HepG2 (cell line): ENCODE results near the gene NT5C. TPM values are rescaled to one million over a fixed set of nuclear protein-coding genes. Genes with fewer than 3 reads are reported as not detected.
A peak's percentile ranks its signal among the peaks of the same experiment; 100 is the strongest.

ENCODE experiments used
- ARHGAP35 ChIP-seq: sonication (generic); formaldehyde crosslinking; IDR thresholded peaks from 2 replicates; pipeline ENCODE4 v1.9.0; 2022; ENCODE audit warnings: mild to moderate bottlenecking, inconsistent platforms, moderate library complexity, missing genetic modification reagents, borderline replicate concordance
- ELF3 ChIP-seq: IDR thresholded peaks from 2 replicates; pipeline ENCODE4 v1.6.1; 2016; ENCODE audit warnings: missing genetic modification reagents, missing compliant biosample characterization
- GATAD1 ChIP-seq: IDR thresholded peaks from 2 replicates; pipeline ENCODE4 v1.6.1; 2016; ENCODE audit warnings: missing genetic modification reagents, missing compliant biosample characterization
- GLI4 ChIP-seq: sonication (generic); formaldehyde crosslinking; IDR thresholded peaks from 2 replicates; pipeline ENCODE4 v1.5.1; 2020; ENCODE audit warnings: missing genetic modification reagents, mild to moderate bottlenecking, moderate library complexity, borderline replicate concordance
- KMT2B ChIP-seq: IDR thresholded peaks from 2 replicates; pipeline ENCODE4 v1.6.1; 2016; ENCODE audit warnings: missing genetic modification reagents, missing compliant biosample characterization
- NCOR1 ChIP-seq: fragments of 200-600 bp; sonication (generic); IDR thresholded peaks from 2 replicates; pipeline ENCODE4 v1.7.0; 2017; ENCODE audit warnings: antibody characterized with exemption, low read length, borderline replicate concordance
- NFKBIZ ChIP-seq: IDR thresholded peaks from 2 replicates; pipeline ENCODE4 v1.6.1; 2018; ENCODE audit warnings: missing genetic modification reagents, missing compliant biosample characterization
- NFYB ChIP-seq: sonication (generic); formaldehyde crosslinking; IDR thresholded peaks from 2 replicates; pipeline ENCODE4 v1.4.0; 2020; ENCODE audit warnings: missing genetic modification reagents
- POLR2AphosphoS5 ChIP-seq: IDR thresholded peaks from 2 replicates; pipeline ENCODE4 v1.6.1; 2012; ENCODE audit warnings: low read depth, low read length
- REL ChIP-seq: sonication (generic); formaldehyde crosslinking; conservative IDR thresholded peaks from 2 replicates; pipeline ENCODE4 v1.8.0; 2022; ENCODE audit warnings: mild to moderate bottlenecking, missing genetic modification reagents, moderate library complexity
- SRY ChIP-seq: sonication (generic); formaldehyde crosslinking; IDR thresholded peaks from 2 replicates; pipeline ENCODE4 v1.8.0; 2022; ENCODE audit warnings: mild to moderate bottlenecking, missing genetic modification reagents
- ZFP62 ChIP-seq: sonication (generic); formaldehyde crosslinking; IDR thresholded peaks from 2 replicates; pipeline ENCODE4 v1.4.0; 2020; ENCODE audit warnings: missing genetic modification reagents
- ZNF138 ChIP-seq: sonication (generic); formaldehyde crosslinking; IDR thresholded peaks from 2 replicates; pipeline ENCODE4 v1.5.0; 2020; ENCODE audit warnings: mild to moderate bottlenecking, low read depth, missing genetic modification reagents
- ZNF235 ChIP-seq: sonication (generic); formaldehyde crosslinking; IDR thresholded peaks from 2 replicates; pipeline ENCODE4 v1.8.1; 2023; ENCODE audit warnings: mild to moderate bottlenecking, missing genetic modification reagents, borderline replicate concordance
- ZNF724P ChIP-seq: sonication (generic); formaldehyde crosslinking; IDR thresholded peaks from 2 replicates; pipeline ENCODE4 v1.8.0; 2022; ENCODE audit warnings: missing genetic modification reagents, borderline replicate concordance
- ZSCAN31 ChIP-seq: sonication (generic); formaldehyde crosslinking; IDR thresholded peaks from 2 replicates; pipeline ENCODE4 v1.5.0; 2020; ENCODE audit warnings: low read depth, mild to moderate bottlenecking, missing genetic modification reagents
- polyA plus RNA-seq, 8 experiments: library from polyadenylated mRNA; depleted of rRNA in 3 of 8; stranded (reverse) in 7 of 8; unstranded in 1 of 8; fragments of >200 nt; fragmentation: Illumina TruSeq in 4 of 8; extraction: Trizol in 4 of 8; gene quantifications; 2 replicates each; pipeline versions ENCODE4 v1.2.1 to v1.2.3, GENCODE V29; 2011 to 2016; ENCODE audit warnings: low read depth in 4 of 8, missing spikeins in 1 of 8, mixed read lengths in 1 of 8; ENCODE audit not compliant: insufficient read depth in 1 of 8
- total RNA-seq, 5 experiments: library from RNA; depleted of rRNA; stranded (reverse); fragments of >200 nt; fragmentation: Illumina TruSeq; extraction: Trizol; gene quantifications; 2 replicates each; pipeline ENCODE4 v1.2.3, GENCODE V29; 2016; ENCODE audit warnings: low read depth in 1 of 5
- TF ChIP-seq, protein P1 (sequence below): sonication (generic); formaldehyde crosslinking; IDR thresholded peaks from 2 replicates; pipeline ENCODE4 v1.8.0; 2023; ENCODE audit warnings: mild to moderate bottlenecking, missing genetic modification reagents
- TF ChIP-seq, protein P2 (sequence below): IDR thresholded peaks from 2 replicates; pipeline ENCODE4 v1.4.0; 2020; ENCODE audit warnings: mild to moderate bottlenecking, missing genetic modification reagents
- TF ChIP-seq, protein P3 (sequence below): sonication (generic); formaldehyde crosslinking; IDR thresholded peaks from 2 replicates; pipeline ENCODE4 v1.4.0; 2020; ENCODE audit warnings: missing genetic modification reagents, mild to moderate bottlenecking, borderline replicate concordance
- TF ChIP-seq, protein P4 (sequence below): sonication (generic); formaldehyde crosslinking; IDR thresholded peaks from 2 replicates; pipeline ENCODE4 v1.4.0; 2020; ENCODE audit warnings: mild to moderate bottlenecking, missing genetic modification reagents

The NT5C gene
- total and polyA plus RNA-seq, 2 of the 13 experiments (the other 11 are each of a cell fraction or from before 2014, with no cell fraction given) = 42.8 to 48.6 TPM

DNA sequence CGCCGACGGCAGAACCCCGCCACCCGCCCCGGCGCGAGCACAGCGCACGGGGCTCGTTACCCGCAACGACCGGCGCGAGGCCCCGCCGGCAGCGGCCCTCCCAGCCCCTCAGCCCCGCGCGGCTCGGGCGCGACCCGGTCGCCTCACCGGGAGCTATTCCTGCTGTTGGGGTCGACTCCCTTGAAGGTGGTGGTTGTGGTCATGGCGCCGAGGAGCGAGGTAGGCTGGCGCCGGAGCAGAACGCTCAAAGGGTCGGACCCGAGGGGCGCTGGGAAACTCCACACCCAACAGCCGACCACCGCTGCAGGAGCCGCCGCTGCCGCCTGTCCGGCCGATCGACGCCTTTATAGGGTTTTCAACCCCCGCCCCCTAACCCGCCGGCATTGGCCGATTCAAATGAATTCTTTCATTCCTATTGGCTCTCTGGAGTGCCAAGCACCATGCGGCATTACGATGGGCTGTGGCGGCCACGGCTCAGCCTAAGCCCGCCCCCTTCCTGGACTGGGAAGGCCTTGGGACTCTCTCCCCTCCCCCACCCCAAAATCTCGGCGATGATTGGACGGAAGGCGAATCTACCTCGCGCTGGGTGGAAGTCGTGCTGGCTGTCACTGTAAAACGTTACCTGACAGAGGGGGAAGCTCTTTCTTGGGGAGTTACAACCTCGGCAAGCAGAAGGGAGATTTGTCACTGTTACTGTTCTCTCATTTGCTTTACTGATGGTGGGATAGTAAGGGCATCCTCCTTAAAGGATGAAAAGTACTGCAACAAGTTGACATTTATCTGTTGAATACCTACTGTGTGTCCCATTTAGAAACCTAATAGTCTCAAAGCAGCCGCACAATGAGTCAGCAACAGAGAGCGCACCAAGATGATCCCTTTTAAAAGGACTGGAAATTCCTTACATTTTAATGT is 22.9 kb upstream of the NT5C start, which contains the start of gene JPT1 (continued):
- TF ChIP-seq, protein P1, sequence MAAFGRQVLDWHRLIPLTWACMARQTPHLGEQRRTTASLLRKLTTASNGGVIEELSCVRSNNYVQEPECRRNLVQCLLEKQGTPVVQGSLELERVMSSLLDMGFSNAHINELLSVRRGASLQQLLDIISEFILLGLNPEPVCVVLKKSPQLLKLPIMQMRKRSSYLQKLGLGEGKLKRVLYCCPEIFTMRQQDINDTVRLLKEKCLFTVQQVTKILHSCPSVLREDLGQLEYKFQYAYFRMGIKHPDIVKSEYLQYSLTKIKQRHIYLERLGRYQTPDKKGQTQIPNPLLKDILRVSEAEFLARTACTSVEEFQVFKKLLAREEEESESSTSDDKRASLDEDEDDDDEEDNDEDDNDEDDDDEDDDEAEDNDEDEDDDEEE (CRISPR knock-in tag) = no peak
- TF ChIP-seq NFYB (CRISPR knock-in tag) = peak; percentile 98
- 0 out of 2 replicates have a peak, but pooled peaks have one; percentile 13 for TF ChIP-seq REL (CRISPR knock-in tag)
- TF ChIP-seq ZNF724P (CRISPR knock-in tag) = 0 out of 2 replicates have a peak, but pooled peaks have one; percentile 19
- peak; percentile 94; the same call in 1 of the 2 replicates for TF ChIP-seq SRY (CRISPR knock-in tag)
- TF ChIP-seq GATAD1 (CRISPR knock-in tag) = peak; percentile 74
- TF ChIP-seq, protein P2, sequence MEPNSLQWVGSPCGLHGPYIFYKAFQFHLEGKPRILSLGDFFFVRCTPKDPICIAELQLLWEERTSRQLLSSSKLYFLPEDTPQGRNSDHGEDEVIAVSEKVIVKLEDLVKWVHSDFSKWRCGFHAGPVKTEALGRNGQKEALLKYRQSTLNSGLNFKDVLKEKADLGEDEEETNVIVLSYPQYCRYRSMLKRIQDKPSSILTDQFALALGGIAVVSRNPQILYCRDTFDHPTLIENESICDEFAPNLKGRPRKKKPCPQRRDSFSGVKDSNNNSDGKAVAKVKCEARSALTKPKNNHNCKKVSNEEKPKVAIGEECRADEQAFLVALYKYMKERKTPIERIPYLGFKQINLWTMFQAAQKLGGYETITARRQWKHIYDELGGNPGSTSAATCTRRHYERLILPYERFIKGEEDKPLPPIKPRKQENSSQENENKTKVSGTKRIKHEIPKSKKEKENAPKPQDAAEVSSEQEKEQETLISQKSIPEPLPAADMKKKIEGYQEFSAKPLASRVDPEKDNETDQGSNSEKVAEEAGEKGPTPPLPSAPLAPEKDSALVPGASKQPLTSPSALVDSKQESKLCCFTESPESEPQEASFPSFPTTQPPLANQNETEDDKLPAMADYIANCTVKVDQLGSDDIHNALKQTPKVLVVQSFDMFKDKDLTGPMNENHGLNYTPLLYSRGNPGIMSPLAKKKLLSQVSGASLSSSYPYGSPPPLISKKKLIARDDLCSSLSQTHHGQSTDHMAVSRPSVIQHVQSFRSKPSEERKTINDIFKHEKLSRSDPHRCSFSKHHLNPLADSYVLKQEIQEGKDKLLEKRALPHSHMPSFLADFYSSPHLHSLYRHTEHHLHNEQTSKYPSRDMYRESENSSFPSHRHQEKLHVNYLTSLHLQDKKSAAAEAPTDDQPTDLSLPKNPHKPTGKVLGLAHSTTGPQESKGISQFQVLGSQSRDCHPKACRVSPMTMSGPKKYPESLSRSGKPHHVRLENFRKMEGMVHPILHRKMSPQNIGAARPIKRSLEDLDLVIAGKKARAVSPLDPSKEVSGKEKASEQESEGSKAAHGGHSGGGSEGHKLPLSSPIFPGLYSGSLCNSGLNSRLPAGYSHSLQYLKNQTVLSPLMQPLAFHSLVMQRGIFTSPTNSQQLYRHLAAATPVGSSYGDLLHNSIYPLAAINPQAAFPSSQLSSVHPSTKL = no peak
- TF ChIP-seq NCOR1 = no peak; the same call in 1 of the 2 replicates
- TF ChIP-seq POLR2AphosphoS5 = peak; percentile 100
- 0 out of 2 replicates have a peak, but pooled peaks have one; percentile 55 for TF ChIP-seq NFKBIZ (CRISPR knock-in tag)
- TF ChIP-seq ELF3 (CRISPR knock-in tag) = peak; percentile 92
- no peak for TF ChIP-seq ZSCAN31
- TF ChIP-seq ZNF138 (CRISPR knock-in tag) = no peak; the same call in 1 of the 2 replicates
- peak; percentile 87; the same call in 1 of the 2 replicates for TF ChIP-seq GLI4 (CRISPR knock-in tag)
- no peak for TF ChIP-seq ZFP62 (CRISPR knock-in tag)
- TF ChIP-seq, protein P3, sequence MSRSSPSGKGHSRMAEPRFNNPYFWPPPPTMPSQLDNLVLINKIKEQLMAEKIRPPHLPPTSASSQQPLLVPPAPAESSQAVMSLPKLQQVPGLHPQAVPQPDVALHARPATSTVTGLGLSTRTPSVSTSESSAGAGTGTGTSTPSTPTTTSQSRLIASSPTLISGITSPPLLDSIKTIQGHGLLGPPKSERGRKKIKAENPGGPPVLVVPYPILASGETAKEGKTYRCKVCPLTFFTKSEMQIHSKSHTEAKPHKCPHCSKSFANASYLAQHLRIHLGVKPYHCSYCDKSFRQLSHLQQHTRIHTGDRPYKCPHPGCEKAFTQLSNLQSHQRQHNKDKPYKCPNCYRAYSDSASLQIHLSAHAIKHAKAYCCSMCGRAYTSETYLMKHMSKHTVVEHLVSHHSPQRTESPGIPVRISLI (CRISPR knock-in tag) = no peak
- peak; percentile 31; the same call in 1 of the 2 replicates for TF ChIP-seq ARHGAP35 (CRISPR knock-in tag)
- peak; percentile 85 for TF ChIP-seq KMT2B (CRISPR knock-in tag)
- peak; percentile 96; the same call in 1 of the 2 replicates for TF ChIP-seq ZNF235
- TF ChIP-seq, protein P4, sequence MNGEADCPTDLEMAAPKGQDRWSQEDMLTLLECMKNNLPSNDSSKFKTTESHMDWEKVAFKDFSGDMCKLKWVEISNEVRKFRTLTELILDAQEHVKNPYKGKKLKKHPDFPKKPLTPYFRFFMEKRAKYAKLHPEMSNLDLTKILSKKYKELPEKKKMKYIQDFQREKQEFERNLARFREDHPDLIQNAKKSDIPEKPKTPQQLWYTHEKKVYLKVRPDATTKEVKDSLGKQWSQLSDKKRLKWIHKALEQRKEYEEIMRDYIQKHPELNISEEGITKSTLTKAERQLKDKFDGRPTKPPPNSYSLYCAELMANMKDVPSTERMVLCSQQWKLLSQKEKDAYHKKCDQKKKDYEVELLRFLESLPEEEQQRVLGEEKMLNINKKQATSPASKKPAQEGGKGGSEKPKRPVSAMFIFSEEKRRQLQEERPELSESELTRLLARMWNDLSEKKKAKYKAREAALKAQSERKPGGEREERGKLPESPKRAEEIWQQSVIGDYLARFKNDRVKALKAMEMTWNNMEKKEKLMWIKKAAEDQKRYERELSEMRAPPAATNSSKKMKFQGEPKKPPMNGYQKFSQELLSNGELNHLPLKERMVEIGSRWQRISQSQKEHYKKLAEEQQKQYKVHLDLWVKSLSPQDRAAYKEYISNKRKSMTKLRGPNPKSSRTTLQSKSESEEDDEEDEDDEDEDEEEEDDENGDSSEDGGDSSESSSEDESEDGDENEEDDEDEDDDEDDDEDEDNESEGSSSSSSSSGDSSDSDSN = peak; percentile 96
